Endothelial cell of umbilical vein (primary cell): ENCODE measurements around the gene CDC42EP3. TPM values are rescaled to one million over a fixed set of nuclear protein-coding genes. Genes with fewer than 3 reads are reported as not detected.

Experiments
- BruUV-seq: library from RNA; stranded (reverse); fragments of 400-500 nt; replicated peaks from 2 replicates; lab custom pipeline; 2021; lab: Mats Ljungman, UMichigan
- CTCF ChIA-PET: fragments of 300-600, 350-600 bp; sonication (Branson Sonifier 250); formaldehyde crosslinking; loops from one replicate; lab custom pipeline; 2021; ENCODE audit warnings: antibody characterized with exemption, inconsistent platforms; lab: Charles Lee
- POLR2A ChIA-PET: fragments of 300-600, 350-600 bp; sonication (Branson Sonifier 250); formaldehyde crosslinking; loops from one replicate; lab custom pipeline; 2021; ENCODE audit warnings: antibody characterized with exemption, inconsistent platforms; lab: Charles Lee
- DNase-seq: peaks from one replicate; pipeline ENCODE4 v3.0.0-alpha.2; 2011; ENCODE audit warnings: low read depth, low spot score
- FAIRE-seq: peaks from 2 replicates; lab custom pipeline; 2011; peaks lifted over from hg19 to GRCh38; lab: Jason Lieb, UNC
- H2AFZ ChIP-seq: 2 replicates; pipeline ENCODE4 v1.6.0; 2012; ENCODE audit warnings: low read depth, low read length, control low read depth, inconsistent platforms
- H3K27ac ChIP-seq: 2 replicates; pipeline ENCODE4 v1.5.1; 2011; ENCODE audit warnings: low read depth, mild to moderate bottlenecking, control low read depth, low read length, moderate library complexity; ENCODE audit not compliant: insufficient read depth
- H3K27me3 ChIP-seq, 2 experiments: 2 replicates each; pipeline versions ENCODE4 v1.6.0 to v1.6.1; 2011; ENCODE audit warnings: low read length in 2 of 2, mixed read lengths in 1 of 2; ENCODE audit not compliant: control insufficient read depth in 2 of 2, insufficient read depth in 2 of 2
- H3K36me3 ChIP-seq, 2 experiments: 2 replicates in 1 of 2; 3 replicates in 1 of 2; pipeline ENCODE4 v1.5.1; 2011; ENCODE audit warnings: low read length in 2 of 2, mild to moderate bottlenecking in 1 of 2, moderate library complexity in 1 of 2; ENCODE audit not compliant: control insufficient read depth in 2 of 2, insufficient read depth in 2 of 2; ENCODE audit errors: extremely low read depth in 1 of 2
- H3K4me1 ChIP-seq: 3 replicates; pipeline ENCODE4 v1.5.1; 2011; ENCODE audit warnings: mild to moderate bottlenecking, low read length; ENCODE audit not compliant: control insufficient read depth, insufficient read depth; ENCODE audit errors: extremely low read depth
- H3K4me2 ChIP-seq: 2 replicates; pipeline ENCODE4 v1.6.1; 2011; ENCODE audit warnings: low read length, control low read depth, mixed read lengths; ENCODE audit not compliant: insufficient read depth
- H3K4me3 ChIP-seq, 3 experiments: fragments of 200-600 bp in 1 of 3; sonication (generic), shearing (Covaris generic) in 1 of 3; replicated peaks in 1 of 3; 2 replicates each; pipeline ENCODE4 v1.5.1; 2011 to 2016; ENCODE audit warnings: control low read depth in 3 of 3, low read length in 3 of 3, mild to moderate bottlenecking in 2 of 3, inconsistent platforms in 1 of 3, low read depth in 1 of 3, moderate library complexity in 1 of 3; ENCODE audit not compliant: insufficient read depth in 1 of 3
- H3K79me2 ChIP-seq: 2 replicates; pipeline ENCODE4 v1.6.0; 2012; ENCODE audit warnings: low read length, inconsistent platforms; ENCODE audit not compliant: control insufficient read depth, insufficient read depth
- H3K9ac ChIP-seq: replicated peaks from 2 replicates; pipeline ENCODE3; 2011; ENCODE audit warnings: low read length, control low read depth; ENCODE audit not compliant: insufficient read depth; ENCODE audit errors: extremely low read depth
- H3K9me1 ChIP-seq: replicated peaks from 3 replicates; pipeline ENCODE4 v1.6.0; 2011; ENCODE audit warnings: mild to moderate bottlenecking, low read length; ENCODE audit not compliant: control insufficient read depth, insufficient read depth; ENCODE audit errors: extremely low read depth
- H3K9me3 ChIP-seq: replicated peaks from 2 replicates; pipeline ENCODE4 v1.5.1; 2012; ENCODE audit warnings: low read length, inconsistent platforms; ENCODE audit not compliant: control insufficient read depth, insufficient read depth
- H4K20me1 ChIP-seq: replicated peaks from 2 replicates; pipeline ENCODE3; 2011; ENCODE audit warnings: mild to moderate bottlenecking, low read length; ENCODE audit not compliant: control insufficient read depth, insufficient read depth; ENCODE audit errors: extremely low read depth
- CTCF ChIP-seq, 2 donors: IDR thresholded peaks; 1 replicate in 1 of 2; 2 replicates in 1 of 2; pipeline ENCODE4 v1.5.1; 2011; ENCODE audit warnings: low read length in 2 of 2, mild to moderate bottlenecking in 2 of 2, moderate library complexity in 2 of 2, control low read depth in 1 of 2, inconsistent platforms in 1 of 2, low read depth in 1 of 2; ENCODE audit not compliant: insufficient read depth in 1 of 2; ENCODE audit errors: extremely low read depth in 1 of 2
- FOS ChIP-seq: IDR thresholded peaks from 2 replicates; pipeline ENCODE4 v1.6.1; 2011; ENCODE audit warnings: mild to moderate bottlenecking, low read length, moderate library complexity, borderline replicate concordance; ENCODE audit not compliant: insufficient read depth
- JUN ChIP-seq: IDR thresholded peaks from 2 replicates; pipeline ENCODE4 v1.6.1; 2011; ENCODE audit warnings: borderline replicate concordance, low read depth; ENCODE audit not compliant: insufficient read length, insufficient read depth
- MAX ChIP-seq: IDR thresholded peaks from 2 replicates; pipeline ENCODE4 v1.6.1; 2011; ENCODE audit not compliant: insufficient read depth, insufficient read length
- POLR2AphosphoS5 ChIP-seq: IDR thresholded peaks from 2 replicates; pipeline ENCODE4 v1.6.1; 2012; ENCODE audit warnings: low read depth, mild to moderate bottlenecking, control low read depth, low read length, moderate library complexity; ENCODE audit not compliant: insufficient read depth
- dilution Hi-C: fragments of 300-500 bp; cut with MboI; formaldehyde crosslinking; loops from one replicate; pipeline ENCODE4 v1.15.0; 2019; ENCODE audit warnings: low sequenced_read_pairs; ENCODE audit not compliant: extremely low pct_ligation_motif_present
- intact Hi-C: fragments of 100-400 bp; cut with micrococcal nuclease; formaldehyde crosslinking; loops from one replicate; pipeline ENCODE4 v1.10.0; 2022
- polyA plus RNA-seq, 4 experiments: library from polyadenylated mRNA; depleted of rRNA in 3 of 4; stranded (reverse) in 3 of 4; unstranded in 1 of 4; fragments of >200 nt; gene quantifications; 2 replicates each; pipeline versions ENCODE4 v1.2.1 to v1.2.3, GENCODE V29; 2011 to 2012; ENCODE audit warnings: missing spikeins in 1 of 4
- total RNA-seq: library from RNA; stranded (reverse); gene quantifications from 2 replicates; pipeline ENCODE4 v1.2.3, GENCODE V29; 2021

CDC42EP3 gene
- total and polyA plus RNA-seq, 2 donors (not counting 3 experiments of a cell fraction or from before 2014, with no cell fraction given) = 14.6 to 54.7 TPM

GRCh38 chr2:37637985-37638384 is 33.5 kb downstream of the CDC42EP3 start:
- no peaks in the 10 kb centered on the region for H3K27me3 ChIP-seq
- DNase-seq (no peak), FAIRE-seq (no peak)
- H3K4me2 ChIP-seq = no peak overlapping the region
- H2AFZ ChIP-seq = no peak overlapping the region
- H3K4me1 ChIP-seq = peaks cover 18% of the 10 kb centered on the region
- H3K9me3 ChIP-seq = no peaks in the 10 kb centered on the region
- no TSS peak for BruUV-seq
- H3K27ac ChIP-seq = no peak overlapping the region
- H3K36me3 ChIP-seq = no peaks in the 10 kb centered on the region
- no peak overlapping the region for H3K9ac ChIP-seq
- intact Hi-C loops = loop anchor here (1.0 kb wide), 1 partner anchor 24 kb away; no protein-coding TSS in a partner anchor
- H3K9me1 ChIP-seq = no peaks in the 10 kb centered on the region
- POLR2A ChIA-PET = no interaction called here
- H3K79me2 ChIP-seq = peaks cover 6% of the 10 kb centered on the region
- no peaks in the 10 kb centered on the region for H4K20me1 ChIP-seq
- CTCF ChIA-PET = interaction anchor here (0.9 to 1.2 kb wide), 2 partner anchors 194 to 239 kb away, joined by 3 to 5 read pairs; no protein-coding TSS in a partner anchor
- no peak overlapping the region for H3K4me3 ChIP-seq
- TF ChIP-seq CTCF (IDR thresholded peaks at IDR 0.05; ENCODE audit: extremely low read depth in 1 of 2, insufficient read depth in 1 of 2, low read depth in 1 of 2, low read length in 2 of 2) = no peak
- no peak for TF ChIP-seq FOS
- no peak for TF ChIP-seq POLR2AphosphoS5
- TF ChIP-seq MAX = no peak
- no peak for TF ChIP-seq JUN
- dilution Hi-C loops = no loop called here
